Upper lobe of right lung (tissue), 1 donor: Measurements from ENCODE around the gene CFB. TPM values are rescaled to one million over a fixed set of nuclear protein-coding genes. Genes with fewer than 3 reads are reported as not detected.
"Not testable (repeated sequence)": the region's sequence is repeated elsewhere in the genome, so short reads cannot be mapped to it uniquely, and the experiment has no call there.

Experiments
- ATAC-seq: fragments of 200-7000 bp; cut with Tn5 transposase; one replicate; pipeline ENCODE4 v1.9.1; 2020; ENCODE audit warnings: mild to moderate bottlenecking, moderate library complexity
- DNase-seq: peaks from one replicate; pipeline ENCODE4 v3.0.0-alpha.2; 2020
- H3K27ac ChIP-seq: fragments of 200-600 bp; one replicate; pipeline ENCODE4 v1.8.0; 2022
- H3K27me3 ChIP-seq: fragments of 200-600 bp; one replicate; pipeline ENCODE4 v1.8.0; 2022; ENCODE audit warnings: mild to moderate bottlenecking
- H3K36me3 ChIP-seq: fragments of 200-600 bp; one replicate; pipeline ENCODE4 v1.8.0; 2022
- H3K4me1 ChIP-seq: fragments of 200-600 bp; one replicate; pipeline ENCODE4 v1.8.0; 2022
- H3K4me3 ChIP-seq: fragments of 200-600 bp; one replicate; pipeline ENCODE4 v1.8.0; 2022; ENCODE audit warnings: mild to moderate bottlenecking
- H3K9me3 ChIP-seq: fragments of 200-600 bp; one replicate; pipeline ENCODE4 v1.8.0; 2022
- intact Hi-C: fragments of 100-400 bp; cut with DNase I; formaldehyde crosslinking; loops from one replicate; pipeline ENCODE4 v1.11.0; 2022
- microRNA-seq: library from miRNA; unstranded; fragments of <30 nt; microRNA quantifications from one replicate; pipeline ENCODE4 v1.2.0, GENCODE V29; 2020; ENCODE audit warnings: borderline microRNAs expressed
- total RNA-seq: library from RNA; stranded (reverse); fragmentation: NEBNext Ultra II Directional; extraction: Animal tissue kit (Norgen Biotek cat#: 25700); gene quantifications from one replicate; pipeline ENCODE4 v1.2.1, GENCODE V29; 2021
- TF ChIP-seq, protein P1 (sequence below): fragments of 200-600 bp; IDR thresholded peaks from one replicate; pipeline ENCODE4 v1.8.0; 2022; ENCODE audit warnings: antibody characterized with exemption
- donor health status: DM: no; HTN: yes; CAD: no; lungs with severe emphysema.

Gene CFB
- total RNA-seq, 1 donor from 2014 or later: 74.9 TPM

DNA sequence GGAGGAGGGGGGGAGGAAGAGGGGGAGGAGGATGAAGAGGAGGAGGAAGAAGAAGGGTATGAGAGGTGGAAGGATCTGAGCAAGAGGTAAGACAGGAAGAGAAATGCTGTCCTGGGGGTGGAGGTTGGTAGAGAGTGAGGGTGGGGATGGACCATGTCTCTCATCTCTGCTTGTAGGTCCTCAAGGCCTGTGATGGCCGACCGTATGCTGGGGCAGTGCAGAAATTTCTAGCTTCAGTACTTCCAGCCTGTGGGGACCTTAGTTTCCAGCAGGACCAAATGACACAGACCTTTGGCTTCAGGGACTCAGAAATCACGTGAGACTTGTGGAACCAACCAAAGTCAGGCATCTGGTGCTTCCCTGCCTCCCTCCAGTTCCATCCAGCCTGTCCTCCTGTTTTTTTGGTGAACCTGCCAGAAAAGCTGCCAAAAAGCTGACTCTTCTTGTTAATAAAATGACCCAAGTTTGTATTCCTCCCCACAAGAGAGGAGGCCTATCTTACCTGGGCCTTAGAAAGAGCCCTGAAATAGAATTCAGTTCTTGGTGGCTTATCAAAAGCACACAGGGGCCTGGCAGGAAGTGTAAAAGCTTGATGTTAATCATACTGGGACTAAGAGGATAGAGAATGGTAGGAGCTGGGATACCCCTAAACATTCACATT lies 33.5 kb downstream of the CFB start:
- no peak overlapping the region for H3K27ac ChIP-seq
- no peaks in the 10 kb centered on the region for H3K4me1 ChIP-seq
- H3K27me3 ChIP-seq: no peaks in the 10 kb centered on the region
- intact Hi-C loops: no loop called here
- H3K4me3 ChIP-seq: no peak overlapping the region
- TF ChIP-seq, protein P1, sequence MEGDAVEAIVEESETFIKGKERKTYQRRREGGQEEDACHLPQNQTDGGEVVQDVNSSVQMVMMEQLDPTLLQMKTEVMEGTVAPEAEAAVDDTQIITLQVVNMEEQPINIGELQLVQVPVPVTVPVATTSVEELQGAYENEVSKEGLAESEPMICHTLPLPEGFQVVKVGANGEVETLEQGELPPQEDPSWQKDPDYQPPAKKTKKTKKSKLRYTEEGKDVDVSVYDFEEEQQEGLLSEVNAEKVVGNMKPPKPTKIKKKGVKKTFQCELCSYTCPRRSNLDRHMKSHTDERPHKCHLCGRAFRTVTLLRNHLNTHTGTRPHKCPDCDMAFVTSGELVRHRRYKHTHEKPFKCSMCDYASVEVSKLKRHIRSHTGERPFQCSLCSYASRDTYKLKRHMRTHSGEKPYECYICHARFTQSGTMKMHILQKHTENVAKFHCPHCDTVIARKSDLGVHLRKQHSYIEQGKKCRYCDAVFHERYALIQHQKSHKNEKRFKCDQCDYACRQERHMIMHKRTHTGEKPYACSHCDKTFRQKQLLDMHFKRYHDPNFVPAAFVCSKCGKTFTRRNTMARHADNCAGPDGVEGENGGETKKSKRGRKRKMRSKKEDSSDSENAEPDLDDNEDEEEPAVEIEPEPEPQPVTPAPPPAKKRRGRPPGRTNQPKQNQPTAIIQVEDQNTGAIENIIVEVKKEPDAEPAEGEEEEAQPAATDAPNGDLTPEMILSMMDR: no peak
- peaks cover 13% of the 10 kb centered on the region for H3K36me3 ChIP-seq
- DNase-seq (peak; percentile 13), ATAC-seq (no peak)
- no peaks in the 10 kb centered on the region for H3K9me3 ChIP-seq

DNA sequence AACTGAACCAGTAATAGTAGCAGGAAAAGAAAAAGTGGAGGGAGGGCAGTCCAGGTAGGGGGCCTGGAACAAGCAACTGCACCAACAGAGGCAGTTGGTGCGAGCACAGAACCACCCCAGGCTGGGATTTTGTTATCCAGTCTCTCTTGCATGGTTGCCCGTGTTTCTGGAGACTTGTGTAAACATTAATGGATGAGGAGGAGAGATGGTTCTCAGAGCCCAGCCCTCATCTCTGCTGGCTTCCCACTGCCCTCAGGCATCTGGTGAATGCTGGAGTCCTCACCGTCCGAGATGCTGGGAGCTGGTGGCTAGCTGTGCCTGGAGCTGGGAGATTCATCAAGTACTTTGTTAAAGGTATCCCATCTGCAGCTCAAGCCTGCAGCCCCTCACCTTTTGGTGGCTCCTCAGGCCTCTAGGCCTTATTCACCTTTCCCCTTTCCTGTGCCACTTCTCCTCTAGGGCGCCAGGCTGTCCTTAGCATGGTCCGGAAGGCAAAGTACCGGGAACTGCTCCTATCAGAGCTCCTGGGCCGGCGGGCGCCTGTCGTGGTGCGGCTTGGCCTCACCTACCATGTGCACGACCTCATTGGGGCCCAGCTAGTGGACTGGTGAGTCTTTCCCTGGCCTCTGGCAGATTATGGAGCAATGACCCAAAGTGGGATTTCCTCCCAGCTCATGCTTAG lies 34.4 kb downstream of the CFB start:
- ATAC-seq, intact Hi-C loops, H3K27ac ChIP-seq, H3K4me1 ChIP-seq, H3K27me3 ChIP-seq, H3K4me3 ChIP-seq, H3K9me3 ChIP-seq: not testable (repeated sequence)
- DNase-seq: peak; percentile 31
- H3K36me3 ChIP-seq: peaks cover 13% of the 10 kb centered on the region

DNA sequence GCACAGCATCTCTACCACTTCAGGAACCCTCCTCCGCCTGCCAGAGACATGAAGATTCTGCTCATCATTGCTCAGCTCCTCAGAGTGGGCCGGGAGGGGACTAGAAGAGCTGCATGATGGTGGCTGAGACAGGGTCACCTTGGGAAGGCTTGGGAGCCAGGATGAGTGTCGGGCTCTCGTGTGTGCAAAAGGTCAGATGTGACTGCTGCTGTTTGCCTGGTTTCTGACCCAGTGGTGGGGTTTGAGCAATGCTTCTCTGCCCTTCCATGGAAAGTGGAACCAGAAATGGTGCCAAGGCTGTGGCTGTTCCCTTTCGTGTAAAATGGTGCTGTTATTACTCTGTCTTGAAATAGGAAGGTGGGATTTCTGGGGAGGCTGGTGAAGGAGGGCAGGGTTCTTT lies 35.1 kb downstream of the CFB start:
- H3K9me3 ChIP-seq, DNase-seq, H3K4me3 ChIP-seq, H3K27me3 ChIP-seq, ATAC-seq, H3K4me1 ChIP-seq, intact Hi-C loops, H3K27ac ChIP-seq: not testable (repeated sequence)
- H3K36me3 ChIP-seq: peaks cover 13% of the 10 kb centered on the region

DNA sequence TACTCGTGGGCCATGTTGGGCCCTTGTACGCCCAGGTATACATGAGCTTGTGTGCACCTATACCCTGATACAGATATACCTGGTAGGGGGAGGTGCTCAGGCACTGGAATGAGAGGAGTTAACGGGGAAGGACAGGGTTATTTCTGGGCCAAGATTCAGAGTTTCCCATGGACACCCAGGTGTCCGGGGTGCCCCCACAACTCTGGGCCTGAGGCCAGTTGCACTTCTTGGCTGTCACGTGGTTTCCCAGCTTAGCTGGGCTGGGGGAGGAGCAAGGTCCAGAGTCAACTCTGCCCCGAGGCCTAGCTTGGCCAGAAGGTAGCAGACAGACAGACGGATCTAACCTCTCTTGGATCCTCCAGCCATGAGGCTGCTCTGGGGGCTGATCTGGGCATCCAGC lies 35.8 kb downstream of the CFB start, which contains the start of gene C4A:
C4A (plus strand) TSS at position 314 of the 400 bp plus-strand sequence; CDS start at position 365, 51 bp downstream.
- H3K27me3 ChIP-seq, H3K4me1 ChIP-seq, H3K9me3 ChIP-seq, H3K27ac ChIP-seq, H3K4me3 ChIP-seq, DNase-seq, intact Hi-C loops: not testable (repeated sequence)
- H3K36me3 ChIP-seq: peaks cover 13% of the 10 kb centered on the region
- peak; percentile 81 for ATAC-seq

DNA sequence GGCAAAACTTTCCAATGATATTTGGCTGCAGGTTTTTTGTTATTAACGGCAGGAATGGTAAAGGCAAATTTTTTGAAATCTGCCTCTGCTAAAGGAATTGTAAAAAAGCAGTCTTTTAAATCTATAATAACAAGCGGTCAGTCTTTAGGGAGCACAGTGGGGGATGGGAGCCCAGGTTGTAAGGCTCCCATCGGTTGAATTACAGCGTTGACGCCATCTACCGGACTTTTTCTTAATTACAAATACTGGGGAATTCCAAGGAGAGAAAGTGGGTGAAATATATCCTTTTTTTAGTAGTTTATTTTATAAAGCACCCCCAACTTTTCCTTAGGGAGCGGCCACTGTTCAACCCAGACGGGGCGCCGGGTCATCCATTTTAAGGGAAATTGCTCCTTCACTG lies 43.5 kb downstream of the CFB start:
- H3K9me3 ChIP-seq, H3K4me1 ChIP-seq, H3K36me3 ChIP-seq, H3K4me3 ChIP-seq, DNase-seq, intact Hi-C loops, H3K27me3 ChIP-seq, H3K27ac ChIP-seq: not testable (repeated sequence)
- ATAC-seq: peak; percentile 60

DNA sequence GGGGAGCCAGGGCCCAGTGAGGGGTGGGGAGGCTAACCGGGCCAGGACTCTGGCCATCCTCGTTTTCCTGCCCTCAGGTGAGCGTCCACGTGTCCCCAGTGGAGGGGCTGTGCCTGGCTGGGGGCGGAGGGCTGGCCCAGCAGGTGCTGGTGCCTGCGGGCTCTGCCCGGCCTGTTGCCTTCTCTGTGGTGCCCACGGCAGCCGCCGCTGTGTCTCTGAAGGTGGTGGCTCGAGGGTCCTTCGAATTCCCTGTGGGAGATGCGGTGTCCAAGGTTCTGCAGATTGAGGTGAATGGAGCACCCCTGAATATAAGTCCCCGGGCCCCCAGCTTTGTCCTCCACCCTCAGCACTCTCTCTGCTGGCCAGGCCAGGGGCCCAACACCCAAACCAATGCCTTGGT lies 48.5 kb downstream of the CFB start:
- ATAC-seq, H3K9me3 ChIP-seq, intact Hi-C loops, H3K4me3 ChIP-seq, H3K36me3 ChIP-seq, H3K27me3 ChIP-seq, H3K4me1 ChIP-seq, H3K27ac ChIP-seq: not testable (repeated sequence)
- DNase-seq: peak; percentile 45

DNA sequence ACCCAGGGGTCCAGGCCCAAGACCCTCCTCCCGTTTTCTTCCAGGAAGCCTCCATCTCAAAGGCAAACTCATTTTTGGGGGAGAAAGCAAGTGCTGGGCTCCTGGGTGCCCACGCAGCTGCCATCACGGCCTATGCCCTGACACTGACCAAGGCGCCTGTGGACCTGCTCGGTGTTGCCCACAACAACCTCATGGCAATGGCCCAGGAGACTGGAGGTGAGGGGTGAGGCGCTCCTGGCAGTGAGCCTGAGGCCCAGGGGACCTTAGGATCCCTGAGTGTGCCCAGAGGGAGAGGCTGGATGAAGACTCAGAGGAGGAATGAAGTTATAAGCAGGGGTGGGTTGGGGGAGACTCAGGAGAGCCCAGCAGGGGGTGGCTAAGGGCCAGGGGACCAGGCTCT lies 50.5 kb downstream of the CFB start:
- H3K27me3 ChIP-seq, intact Hi-C loops, ATAC-seq, H3K4me3 ChIP-seq, H3K27ac ChIP-seq, H3K9me3 ChIP-seq, H3K4me1 ChIP-seq, H3K36me3 ChIP-seq: not testable (repeated sequence)
- peak; percentile 44 for DNase-seq

Small RNA genes within 50 kb of the gene (microRNA-seq; reads per million reads assigned to microRNA genes)
- gene MIR1236: not detected

Other genes starting within 250 kb of the CFB start
- gene ABHD16A, start 242.8 kb upstream of the CFB start, total RNA-seq: 55.8 TPM
- not detected for gene LY6G6F, start 239.2 kb upstream of the CFB start, total RNA-seq
- gene LY6G6D, start 230.7 kb upstream of the CFB start, total RNA-seq: not detected
- not detected for gene LY6G6C, start 224.3 kb upstream of the CFB start, total RNA-seq
- gene MPIG6B, start 222.7 kb upstream of the CFB start, total RNA-seq: 1.1 TPM
- 71.2 TPM for gene DDAH2, start 216.8 kb upstream of the CFB start, total RNA-seq
- 286 TPM for gene CLIC1, start 209.6 kb upstream of the CFB start, total RNA-seq
- gene MSH5, start 206.1 kb upstream of the CFB start, total RNA-seq: 11.2 TPM
- gene SAPCD1, start 183.4 kb upstream of the CFB start, total RNA-seq: 2.6 TPM
- gene VWA7, start 168.8 kb upstream of the CFB start, total RNA-seq: 3.4 TPM
- gene VARS1, start 150.3 kb upstream of the CFB start, total RNA-seq: 53.0 TPM
- gene LSM2, start 139.1 kb upstream of the CFB start, total RNA-seq: 30.8 TPM
- gene HSPA1L, start 130.8 kb upstream of the CFB start, total RNA-seq: 2.0 TPM
- gene HSPA1A, start 130.6 kb upstream of the CFB start, total RNA-seq: 150 TPM
- 112 TPM for gene HSPA1B, start 118.4 kb upstream of the CFB start, total RNA-seq
- gene NEU1, start 83.3 kb upstream of the CFB start, total RNA-seq: 81.0 TPM
- 23.1 TPM for gene SLC44A4, start 67.1 kb upstream of the CFB start, total RNA-seq
- 36.0 TPM for gene EHMT2, start 48.4 kb upstream of the CFB start, total RNA-seq
- 3.5 TPM for gene ZBTB12, start 44.0 kb upstream of the CFB start, total RNA-seq
- gene C2, start 18.4 kb upstream of the CFB start, total RNA-seq: 282 TPM
- 43.9 TPM for gene NELFE, start 12.9 kb downstream of the CFB start, total RNA-seq
- 58.8 TPM for gene SKIC2, start 13.1 kb downstream of the CFB start, total RNA-seq
- gene DXO, start 26.0 kb downstream of the CFB start, total RNA-seq: 20.5 TPM
- gene C4A, start 36.0 kb downstream of the CFB start, total RNA-seq: 200 TPM
- gene C4B, start 68.7 kb downstream of the CFB start, total RNA-seq: 166 TPM
- 0.61 TPM for gene CYP21A2, start 92.3 kb downstream of the CFB start, total RNA-seq
- 162 TPM for gene TNXB, start 163.2 kb downstream of the CFB start, total RNA-seq
- 78.1 TPM for gene ATF6B, start 182.2 kb downstream of the CFB start, total RNA-seq
- 4.3 TPM for gene FKBPL, start 184.2 kb downstream of the CFB start, total RNA-seq
- gene PRRT1, start 205.8 kb downstream of the CFB start, total RNA-seq: 1.4 TPM
- 19.2 TPM for gene PPT2, start 208.0 kb downstream of the CFB start, total RNA-seq
- gene EGFL8, start 218.5 kb downstream of the CFB start, total RNA-seq: 14.5 TPM
- 53.0 TPM for gene AGPAT1, start 230.0 kb downstream of the CFB start, total RNA-seq
- 44.6 TPM for gene RNF5, start 232.3 kb downstream of the CFB start, total RNA-seq
- 1,590 TPM for gene AGER, start 238.2 kb downstream of the CFB start, total RNA-seq
- gene PBX2, start 244.1 kb downstream of the CFB start, total RNA-seq: 100 TPM
- 51.9 TPM for gene GPSM3, start 246.5 kb downstream of the CFB start, total RNA-seq